Type B pancreatic cell (in vitro differentiated cells): ENCODE data around the gene GRK5. TPM values are rescaled to one million over a fixed set of nuclear protein-coding genes. Genes with fewer than 3 reads are reported as not detected.
"Not testable (repeated sequence)": the region's sequence is repeated elsewhere in the genome, so short reads cannot be mapped to it uniquely, and the experiment has no call there.

Source experiments
- DNase-seq: peaks from one replicate; pipeline ENCODE4 v3.0.0; 2021; ENCODE audit warnings: mixed read lengths; ENCODE audit not compliant: unreplicated experiment; ENCODE audit errors: extremely low spot score
- H3K27ac Mint-ChIP-seq: 2 replicates; pipeline ENCODE4 v1.8.0; 2021; ENCODE audit warnings: mild to moderate bottlenecking, mixed read lengths
- H3K27me3 Mint-ChIP-seq: 2 replicates; pipeline ENCODE4 v1.8.0; 2021; ENCODE audit warnings: mixed read lengths
- H3K36me3 Mint-ChIP-seq: 2 replicates; pipeline ENCODE4 v1.8.0; 2021; ENCODE audit warnings: mixed read lengths
- H3K4me1 Mint-ChIP-seq: one replicate; pipeline ENCODE4 v1.8.0; 2021; ENCODE audit warnings: mixed read lengths; ENCODE audit not compliant: unreplicated experiment
- H3K4me3 Mint-ChIP-seq: 2 replicates; pipeline ENCODE4 v1.8.0; 2021; ENCODE audit warnings: mild to moderate bottlenecking, mixed read lengths
- H3K9me3 Mint-ChIP-seq: 2 replicates; pipeline ENCODE4 v1.8.0; 2021; ENCODE audit warnings: mixed read lengths
- total RNA-seq: library from RNA; stranded (reverse); gene quantifications from 2 replicates; pipeline ENCODE4 v1.2.1, GENCODE V29; 2021; ENCODE audit warnings: low replicate concordance
- TF ChIP-seq, protein P1 (sequence below): fragments of 200-600 bp; sonication (generic); conservative IDR thresholded peaks from 2 replicates; pipeline ENCODE4 v1.5.0; 2021; ENCODE audit warnings: antibody characterized with exemption, mild to moderate bottlenecking

The GRK5 gene
- total RNA-seq, 1 donor from 2014 or later: 24.8 TPM

GRCh38 chr10:119429771-119430170 is 222.4 kb downstream of the GRK5 start:
- Mint-ChIP-seq H3K4me3 (no peak overlapping the region), H3K27ac (no peak overlapping the region), H3K27me3 (no peaks in the 10 kb centered on the region), H3K36me3 (peaks cover 18% of the 10 kb centered on the region), H3K4me1 (no peaks in the 10 kb centered on the region), H3K9me3 (peaks cover 8% of the 10 kb centered on the region)
- DNase-seq: no peak
- TF ChIP-seq, protein P1, sequence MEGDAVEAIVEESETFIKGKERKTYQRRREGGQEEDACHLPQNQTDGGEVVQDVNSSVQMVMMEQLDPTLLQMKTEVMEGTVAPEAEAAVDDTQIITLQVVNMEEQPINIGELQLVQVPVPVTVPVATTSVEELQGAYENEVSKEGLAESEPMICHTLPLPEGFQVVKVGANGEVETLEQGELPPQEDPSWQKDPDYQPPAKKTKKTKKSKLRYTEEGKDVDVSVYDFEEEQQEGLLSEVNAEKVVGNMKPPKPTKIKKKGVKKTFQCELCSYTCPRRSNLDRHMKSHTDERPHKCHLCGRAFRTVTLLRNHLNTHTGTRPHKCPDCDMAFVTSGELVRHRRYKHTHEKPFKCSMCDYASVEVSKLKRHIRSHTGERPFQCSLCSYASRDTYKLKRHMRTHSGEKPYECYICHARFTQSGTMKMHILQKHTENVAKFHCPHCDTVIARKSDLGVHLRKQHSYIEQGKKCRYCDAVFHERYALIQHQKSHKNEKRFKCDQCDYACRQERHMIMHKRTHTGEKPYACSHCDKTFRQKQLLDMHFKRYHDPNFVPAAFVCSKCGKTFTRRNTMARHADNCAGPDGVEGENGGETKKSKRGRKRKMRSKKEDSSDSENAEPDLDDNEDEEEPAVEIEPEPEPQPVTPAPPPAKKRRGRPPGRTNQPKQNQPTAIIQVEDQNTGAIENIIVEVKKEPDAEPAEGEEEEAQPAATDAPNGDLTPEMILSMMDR: no peak

DNA sequence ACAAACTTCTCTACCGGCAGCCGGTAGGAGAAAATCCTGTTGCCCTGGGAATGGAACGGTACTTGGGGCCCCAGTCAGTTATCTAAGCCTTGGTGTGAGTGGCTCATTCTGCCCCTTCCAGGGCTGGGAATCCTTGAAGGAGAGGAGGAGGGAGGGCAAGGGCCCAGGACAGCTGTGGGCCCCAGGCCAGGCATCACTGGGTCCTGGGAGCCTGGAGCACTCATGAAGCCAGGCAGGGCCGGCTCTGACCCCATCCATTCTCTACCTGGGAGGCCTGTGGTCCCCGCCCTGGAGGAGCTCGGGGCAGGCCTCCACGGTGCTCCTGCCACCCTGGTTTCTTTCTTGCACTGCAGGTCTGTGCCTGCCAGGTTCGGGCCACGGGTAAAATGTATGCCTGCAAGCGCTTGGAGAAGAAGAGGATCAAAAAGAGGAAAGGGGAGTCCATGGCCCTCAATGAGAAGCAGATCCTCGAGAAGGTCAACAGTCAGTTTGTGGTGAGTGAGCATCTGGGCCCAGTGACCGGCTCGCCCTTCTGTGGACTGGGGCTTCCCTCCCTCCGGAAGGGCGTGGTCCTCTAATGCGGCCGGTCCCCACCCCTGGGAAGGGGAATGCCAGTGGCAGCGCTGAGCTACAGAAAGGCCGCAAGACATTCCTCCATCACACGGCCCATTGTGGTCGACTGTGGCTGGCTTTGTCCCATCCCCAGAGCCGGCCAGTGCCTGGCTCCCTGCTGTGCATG is 223.8 kb downstream of the GRK5 start:
- Mint-ChIP-seq H3K27me3 (no peaks in the 10 kb centered on the region), H3K27ac (no peak overlapping the region), H3K9me3 (peaks cover 12% of the 10 kb centered on the region), H3K36me3 (peaks cover 25% of the 10 kb centered on the region), H3K4me3 (no peak overlapping the region), H3K4me1 (no peaks in the 10 kb centered on the region)
- TF ChIP-seq, protein P1: no peak
- DNase-seq: no peak

DNA sequence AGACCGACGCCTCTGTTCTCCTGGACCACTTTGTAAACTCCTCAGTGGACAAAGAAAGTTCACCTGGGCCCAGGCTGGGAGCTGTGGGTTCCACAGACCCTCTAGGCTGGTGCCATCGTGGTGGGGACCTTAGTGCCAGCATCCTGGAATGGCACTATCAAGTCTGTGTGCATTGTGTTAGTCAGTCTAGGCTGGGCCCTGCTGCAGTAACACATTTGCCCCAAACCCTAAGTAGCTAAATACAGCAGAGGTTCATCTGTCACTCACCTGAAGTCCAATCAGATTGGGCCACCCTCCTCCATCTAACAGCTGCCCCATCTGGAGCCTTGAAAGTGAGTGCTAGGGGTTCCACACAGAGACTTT is 224.4 kb downstream of the GRK5 start:
- no peak for DNase-seq
- Mint-ChIP-seq H3K36me3 (peaks cover 25% of the 10 kb centered on the region), H3K27me3 (no peaks in the 10 kb centered on the region), H3K4me1 (no peaks in the 10 kb centered on the region), H3K9me3 (peaks cover 12% of the 10 kb centered on the region), H3K4me3 (no peak overlapping the region), H3K27ac (no peak overlapping the region)
- TF ChIP-seq, protein P1: no peak

DNA sequence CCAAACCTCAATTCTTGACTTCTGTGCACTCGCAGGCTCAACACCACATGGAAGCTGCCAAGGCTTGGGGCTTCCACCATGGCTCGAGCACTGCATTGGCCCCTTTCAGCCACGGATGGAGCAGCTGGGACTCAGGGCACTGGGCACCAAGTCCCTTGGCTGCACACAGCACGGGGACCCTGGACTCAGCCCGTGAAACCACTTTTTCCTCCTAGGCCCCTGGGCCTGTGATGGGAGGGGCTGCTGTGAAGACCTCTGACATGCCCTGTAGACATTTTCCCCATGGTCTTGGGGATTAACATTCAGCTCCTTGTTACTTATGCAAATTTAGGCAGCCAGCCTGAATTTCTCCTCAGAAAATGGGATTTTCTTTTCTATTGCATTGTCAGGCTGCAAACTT is 227.6 kb downstream of the GRK5 start:
- not testable (repeated sequence) for H3K27me3 Mint-ChIP-seq, DNase-seq, H3K4me3 Mint-ChIP-seq, H3K27ac Mint-ChIP-seq, H3K4me1 Mint-ChIP-seq
- peaks cover 30% of the 10 kb centered on the region for H3K36me3 Mint-ChIP-seq
- peaks cover 12% of the 10 kb centered on the region for H3K9me3 Mint-ChIP-seq

- TF ChIP-seq, protein P1: no peak
- Mint-ChIP-seq H3K4me1 (peaks cover 13% of the 10 kb centered on the region), H3K27ac (no peak overlapping the region), H3K36me3 (peaks cover 25% of the 10 kb centered on the region), H3K9me3 (peaks cover 12% of the 10 kb centered on the region), H3K27me3 (no peaks in the 10 kb centered on the region), H3K4me3 (no peak overlapping the region)
- DNase-seq: no peak
Measured at GRCh38 chr10:119438717-119439116, 231.3 kb downstream of the GRK5 start.

DNA sequence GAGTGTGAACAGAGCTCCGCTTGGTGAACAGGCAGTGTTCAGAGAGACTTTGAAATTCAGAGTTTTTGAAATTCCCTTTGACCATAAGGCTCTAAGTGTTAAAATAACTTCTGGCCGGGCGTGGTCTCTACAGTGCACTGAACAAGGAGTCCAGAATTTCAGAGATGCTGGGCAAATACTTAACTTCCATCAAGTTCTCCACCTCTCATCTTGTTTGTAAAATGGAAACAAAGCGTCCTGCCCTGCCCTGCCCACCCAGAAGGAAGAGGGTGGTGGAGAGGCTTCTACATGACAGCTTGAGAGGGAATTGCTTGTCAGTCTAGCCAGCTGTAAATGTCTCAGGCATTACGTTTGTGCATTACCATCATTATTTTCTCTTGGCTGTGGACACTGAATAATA is 232.6 kb downstream of the GRK5 start:
- Mint-ChIP-seq H3K4me1 (peaks cover 14% of the 10 kb centered on the region), H3K9me3 (peaks cover 4% of the 10 kb centered on the region), H3K4me3 (no peak overlapping the region), H3K36me3 (peaks cover 16% of the 10 kb centered on the region), H3K27ac (no peak overlapping the region), H3K27me3 (no peaks in the 10 kb centered on the region)
- DNase-seq: no peak
- TF ChIP-seq, protein P1: no peak
